ENCODE results near the gene ETFB.
"Not testable (repeated sequence)": the region's sequence is repeated elsewhere in the genome, so short reads cannot be mapped to it uniquely, and the experiment has no call there.

The ETFB gene

DNA sequence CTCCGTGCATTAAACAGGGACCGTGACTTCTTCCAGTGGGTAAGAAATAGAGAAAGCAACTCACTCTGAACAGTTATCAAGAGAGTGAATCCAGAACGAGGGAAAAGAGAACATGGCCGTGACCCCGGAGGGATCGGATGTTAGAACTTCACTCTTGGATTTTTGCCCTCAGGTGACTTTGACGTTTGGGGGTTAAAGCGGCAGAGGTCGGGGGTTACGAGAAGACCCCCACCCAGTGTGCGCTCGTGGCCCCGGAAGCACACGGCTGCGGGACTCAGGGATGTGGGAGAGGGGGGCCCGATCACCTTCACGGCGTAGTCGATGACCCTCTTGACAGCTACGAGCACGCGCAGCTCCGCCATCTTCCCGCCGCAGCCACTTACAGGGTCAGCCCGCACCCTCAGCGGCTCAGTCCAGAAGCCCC lies at the start of gene ETFB:
Gene ETFB, minus strand, starts transcription at position 424 of the 424 bp plus-strand sequence. Its CDS starts 62 bp downstream, at position 362.
- H3K4me1 Mint-ChIP-seq (ENCODE audit: low read depth): peaks cover 80% of the 10 kb centered on the region

DNA sequence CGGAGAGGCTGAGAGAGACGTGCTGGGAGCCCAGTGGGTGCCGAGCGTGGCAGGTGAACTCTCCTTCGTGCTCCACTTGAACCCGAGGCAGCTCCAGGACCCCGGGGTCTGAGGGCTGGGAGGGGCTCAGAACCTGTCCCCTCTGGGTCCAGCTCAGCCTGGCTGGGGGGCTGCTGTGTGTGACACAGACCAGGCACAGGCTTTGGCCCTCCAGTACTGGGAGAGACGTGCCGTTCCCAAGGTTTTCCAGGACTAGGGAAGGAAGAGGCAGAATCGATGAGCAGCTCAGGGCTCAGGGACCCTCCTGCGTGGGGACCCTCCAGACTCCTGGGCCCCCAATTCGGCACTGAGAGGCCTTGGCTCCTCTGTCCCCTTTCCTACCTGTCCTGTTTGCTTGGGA lies 49.0 kb upstream of the ETFB start:
- Mint-ChIP-seq H3K4me1 (ENCODE audit: low read depth) (peaks cover 23% of the 10 kb centered on the region), H3K9me3 (no peaks in the 10 kb centered on the region), H3K27me3 (peaks cover 6% of the 10 kb centered on the region), H3K27ac (no peak overlapping the region), H3K4me3 (no peak overlapping the region), H3K36me3 (ENCODE audit: low read depth) (no peaks in the 10 kb centered on the region)

More for the DNA sequence above, at the start of gene ETFB:
- no peaks in the 10 kb centered on the region for H3K27me3 Mint-ChIP-seq
- peak within 1 kb of the TSS; percentile 94 for H3K4me3 Mint-ChIP-seq
- no peaks in the 10 kb centered on the region for H3K9me3 Mint-ChIP-seq
- H3K27ac Mint-ChIP-seq: peak within 1 kb of the TSS; percentile 94
- peaks cover 32% of the 10 kb centered on the region for H3K36me3 Mint-ChIP-seq (ENCODE audit: low read depth)

DNA sequence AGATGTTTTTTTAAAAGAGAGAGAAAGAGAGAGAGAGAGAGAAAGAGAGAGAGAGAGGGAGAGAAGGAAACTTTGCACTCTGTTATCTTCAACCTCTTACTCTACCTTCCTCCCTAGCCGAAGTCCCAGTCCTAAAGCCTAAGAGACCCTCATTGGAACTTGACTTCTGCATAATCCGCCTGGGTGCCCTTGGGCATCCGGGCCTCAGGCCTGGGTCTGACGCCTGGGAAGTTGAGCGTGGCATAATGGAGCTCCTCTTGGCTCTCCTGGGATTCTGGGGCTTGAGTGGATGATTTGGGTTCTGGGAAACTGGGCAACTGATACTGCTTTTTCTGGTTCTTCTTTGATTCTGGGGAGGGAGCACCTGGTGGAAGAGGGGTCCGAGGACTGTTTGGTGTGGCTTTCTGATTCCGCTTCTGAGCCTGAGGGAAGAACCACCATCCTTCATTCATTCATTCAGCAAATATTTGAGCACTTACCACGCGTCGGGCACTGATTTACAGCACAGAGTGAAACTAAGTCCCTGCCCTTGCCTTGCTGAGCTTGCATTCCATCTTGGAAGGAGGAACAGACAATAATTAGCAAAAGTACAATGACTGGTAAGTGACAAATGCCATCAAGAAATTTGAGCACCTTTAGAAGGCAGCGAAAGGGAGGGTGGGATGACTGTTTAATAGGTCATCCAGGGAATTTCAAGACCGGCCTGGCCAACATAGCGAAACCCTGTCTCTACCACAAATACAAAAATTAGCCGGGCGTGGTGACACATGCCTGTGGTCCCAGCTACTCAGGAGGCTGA lies 45.0 kb upstream of the ETFB start:
- H3K36me3 Mint-ChIP-seq (ENCODE audit: low read depth): no peaks in the 10 kb centered on the region
- H3K9me3 Mint-ChIP-seq: no peaks in the 10 kb centered on the region
- no peak overlapping the region for H3K27ac Mint-ChIP-seq
- peaks cover 14% of the 10 kb centered on the region for H3K4me1 Mint-ChIP-seq (ENCODE audit: low read depth)
- H3K27me3 Mint-ChIP-seq: peaks cover 3% of the 10 kb centered on the region
- H3K4me3 Mint-ChIP-seq: no peak overlapping the region

DNA sequence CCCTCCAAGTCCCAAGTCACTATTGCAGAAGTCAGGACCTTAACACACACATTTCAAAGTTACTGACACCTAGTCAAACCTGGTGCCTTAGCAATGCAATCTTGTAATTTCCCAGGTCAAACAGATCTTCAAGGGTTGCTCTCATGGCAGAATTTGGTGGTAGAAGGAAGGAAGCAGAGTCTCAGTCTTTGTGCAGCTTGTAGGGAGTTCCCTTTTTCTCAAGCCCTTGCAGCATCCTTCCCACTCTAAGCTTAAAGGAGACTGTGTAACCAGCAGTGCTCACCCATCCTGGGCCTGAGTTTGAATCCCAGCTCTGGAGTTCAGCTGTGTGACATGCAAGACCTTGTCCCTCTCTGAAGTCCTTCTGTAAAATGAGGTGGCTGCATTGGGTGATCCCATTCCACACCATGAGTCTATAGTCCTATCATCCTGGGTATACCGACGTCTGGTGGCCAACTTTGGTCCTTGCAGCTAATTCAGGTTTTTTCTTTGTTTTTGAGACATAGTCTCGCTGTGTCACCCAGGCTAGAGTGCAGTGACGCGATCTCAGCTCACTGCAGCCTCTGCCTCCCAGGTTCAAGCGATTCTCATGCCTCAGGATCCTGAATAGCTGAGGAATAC lies 41.4 kb upstream of the ETFB start:
- H3K36me3 Mint-ChIP-seq (ENCODE audit: low read depth): peaks cover 9% of the 10 kb centered on the region
- peaks cover 14% of the 10 kb centered on the region for H3K4me1 Mint-ChIP-seq (ENCODE audit: low read depth)
- H3K4me3 Mint-ChIP-seq: no peak overlapping the region
- peaks cover 4% of the 10 kb centered on the region for H3K9me3 Mint-ChIP-seq
- no peak overlapping the region for H3K27ac Mint-ChIP-seq
- H3K27me3 Mint-ChIP-seq: peaks cover 3% of the 10 kb centered on the region

DNA sequence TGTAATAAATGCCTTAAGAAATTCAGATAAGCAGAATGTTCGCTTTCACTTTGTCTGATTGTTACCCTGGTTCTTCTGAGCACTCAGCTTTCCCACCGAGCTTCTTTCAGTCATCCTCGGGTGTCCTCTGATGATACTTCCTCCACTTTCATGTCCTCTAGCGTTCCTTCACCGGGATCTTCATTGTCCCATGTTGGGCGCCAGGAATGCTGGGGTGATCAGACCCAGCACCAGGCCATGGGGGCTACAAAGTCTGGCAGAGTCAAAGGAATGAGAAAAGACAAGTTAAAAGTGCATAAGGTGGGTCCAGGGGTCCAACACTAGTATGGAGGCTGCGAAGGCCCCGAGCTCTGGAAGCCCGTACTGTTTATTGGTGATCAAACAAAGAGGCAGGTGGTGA lies 35.9 kb upstream of the ETFB start:
- Mint-ChIP-seq H3K4me3 (no peak overlapping the region), H3K27me3 (no peaks in the 10 kb centered on the region), H3K4me1 (ENCODE audit: low read depth) (peaks cover 28% of the 10 kb centered on the region), H3K27ac (no peak overlapping the region), H3K9me3 (peaks cover 11% of the 10 kb centered on the region), H3K36me3 (ENCODE audit: low read depth) (peaks cover 18% of the 10 kb centered on the region)

DNA sequence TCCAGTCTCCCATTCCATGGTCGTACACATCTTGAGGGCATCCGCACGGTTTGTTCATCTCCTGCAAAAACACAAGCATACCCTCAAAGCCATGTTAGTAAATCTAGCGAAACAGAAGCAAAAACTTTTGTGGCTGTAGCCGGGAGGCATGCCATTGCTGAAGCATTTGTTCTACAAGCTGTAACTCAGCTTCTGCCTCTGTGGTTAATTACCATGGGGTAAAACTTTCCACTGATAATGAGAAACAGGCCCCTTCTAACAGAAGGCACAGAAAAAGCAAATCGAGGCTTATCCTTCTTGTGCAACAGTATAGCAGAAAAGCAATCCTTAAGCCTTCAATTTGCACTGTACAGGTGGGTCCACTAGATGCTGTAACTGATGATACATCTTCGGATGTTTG lies 33.7 kb upstream of the ETFB start:
- H3K9me3 Mint-ChIP-seq: peaks cover 11% of the 10 kb centered on the region
- H3K36me3 Mint-ChIP-seq (ENCODE audit: low read depth): peaks cover 24% of the 10 kb centered on the region
- not testable (repeated sequence) for H3K27ac Mint-ChIP-seq, H3K27me3 Mint-ChIP-seq, H3K4me3 Mint-ChIP-seq
- H3K4me1 Mint-ChIP-seq (ENCODE audit: low read depth): peaks cover 45% of the 10 kb centered on the region

DNA sequence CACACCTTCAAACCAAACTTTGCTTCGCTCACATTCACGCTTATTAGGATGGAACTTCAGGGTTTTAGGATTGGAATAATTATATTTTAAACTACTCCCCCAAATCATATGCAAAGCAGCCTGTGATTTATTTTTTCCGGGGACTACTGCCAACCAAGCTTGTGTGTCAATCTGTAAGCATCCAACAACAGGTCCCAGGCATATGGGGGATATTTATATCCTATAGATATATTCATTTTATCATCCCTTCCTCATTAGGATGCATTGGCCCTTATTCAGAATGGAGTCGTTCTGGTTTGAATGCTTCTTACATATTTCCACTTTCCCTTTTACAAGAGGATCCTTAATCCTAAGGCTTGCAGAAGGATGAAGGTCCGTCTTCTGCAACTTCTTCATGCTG lies 33.0 kb upstream of the ETFB start:
- no peak overlapping the region for H3K4me3 Mint-ChIP-seq

DNA sequence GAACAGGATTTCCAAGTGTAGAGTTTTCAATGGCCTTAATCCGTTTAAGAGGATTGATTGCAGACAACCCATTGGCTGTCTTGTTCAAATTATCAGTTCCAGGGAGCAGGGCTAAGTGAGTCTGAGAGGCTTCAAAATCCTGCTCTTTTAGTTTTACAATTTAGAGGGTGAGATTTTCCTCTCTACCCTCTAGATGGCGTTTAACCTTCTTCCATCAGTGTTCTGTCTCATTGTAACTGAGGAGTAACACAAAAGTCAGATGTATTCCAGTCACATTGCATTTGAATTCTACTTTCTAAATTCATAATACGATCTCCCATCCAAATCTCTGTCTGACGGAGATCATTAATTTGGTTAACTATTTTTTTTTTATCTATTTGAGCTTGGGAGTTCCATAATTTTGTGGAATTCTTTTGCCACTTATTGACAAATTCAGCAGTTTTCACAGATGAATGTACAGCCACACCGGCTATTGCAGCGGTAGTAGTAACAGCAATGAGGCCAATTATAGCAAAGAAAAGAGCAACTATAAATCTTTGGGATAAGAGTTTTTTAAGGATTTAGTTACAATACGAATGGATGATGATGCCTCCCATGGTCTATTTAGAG lies 32.0 kb upstream of the ETFB start:
- peaks cover 11% of the 10 kb centered on the region for H3K9me3 Mint-ChIP-seq
- H3K4me1 Mint-ChIP-seq (ENCODE audit: low read depth): peaks cover 59% of the 10 kb centered on the region
- no peak overlapping the region for H3K27ac Mint-ChIP-seq
- no peak overlapping the region for H3K4me3 Mint-ChIP-seq
- no peaks in the 10 kb centered on the region for H3K27me3 Mint-ChIP-seq
- H3K36me3 Mint-ChIP-seq (ENCODE audit: low read depth): peaks cover 24% of the 10 kb centered on the region

More for the DNA sequence above, 33.0 kb upstream of the ETFB start:
- peaks cover 27% of the 10 kb centered on the region for H3K36me3 Mint-ChIP-seq (ENCODE audit: low read depth)
- H3K4me1 Mint-ChIP-seq (ENCODE audit: low read depth): peaks cover 52% of the 10 kb centered on the region
- H3K27me3 Mint-ChIP-seq: no peaks in the 10 kb centered on the region
- H3K9me3 Mint-ChIP-seq: peaks cover 11% of the 10 kb centered on the region
- no peak overlapping the region for H3K27ac Mint-ChIP-seq

DNA sequence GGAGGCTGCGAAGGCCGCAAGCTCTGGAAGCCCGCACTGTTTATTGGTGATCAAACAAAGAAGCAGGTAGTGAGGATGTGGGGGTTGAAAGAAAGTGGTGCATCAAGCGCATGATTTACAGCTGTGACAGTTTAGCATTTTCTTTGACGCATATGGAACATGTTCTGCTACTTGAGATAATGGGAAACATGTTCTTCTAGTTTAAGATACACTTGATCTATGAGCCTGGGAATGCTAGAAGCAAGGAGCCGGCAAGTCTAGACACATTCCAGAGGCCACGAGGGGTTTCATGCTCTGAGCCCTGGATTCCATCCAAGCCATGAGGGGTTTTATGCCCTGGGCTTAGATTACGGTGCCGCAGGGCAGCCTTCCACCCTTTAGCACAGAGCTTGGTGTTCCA lies 31.3 kb upstream of the ETFB start:
- H3K36me3 Mint-ChIP-seq (ENCODE audit: low read depth): peaks cover 17% of the 10 kb centered on the region
- not testable (repeated sequence) for H3K4me3 Mint-ChIP-seq, H3K27ac Mint-ChIP-seq, H3K9me3 Mint-ChIP-seq, H3K27me3 Mint-ChIP-seq
- peaks cover 66% of the 10 kb centered on the region for H3K4me1 Mint-ChIP-seq (ENCODE audit: low read depth)

DNA sequence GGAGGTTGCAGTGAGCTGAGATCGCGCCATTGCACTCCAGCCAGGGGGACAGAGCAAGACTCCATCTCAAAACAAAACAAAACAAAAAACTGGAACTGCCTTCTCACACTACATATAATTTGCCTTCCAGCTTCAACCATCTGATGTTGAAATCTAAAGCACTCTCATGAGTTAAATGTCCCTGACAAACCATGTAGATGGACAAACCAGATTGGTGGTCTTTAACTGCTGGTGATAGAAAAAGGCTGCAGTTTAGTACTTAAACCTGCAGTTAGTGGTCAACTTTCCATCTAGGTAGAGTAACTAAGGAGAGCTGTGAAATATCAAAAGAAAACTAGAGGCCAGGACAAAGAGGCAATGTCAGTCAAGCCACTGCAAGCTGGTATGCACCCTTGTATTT lies 30.0 kb upstream of the ETFB start:
- Mint-ChIP-seq H3K4me3 (peak overlapping the region; percentile 97), H3K9me3 (no peaks in the 10 kb centered on the region), H3K4me1 (ENCODE audit: low read depth) (peaks cover 73% of the 10 kb centered on the region), H3K27ac (peak overlapping the region; percentile 79), H3K27me3 (no peaks in the 10 kb centered on the region), H3K36me3 (ENCODE audit: low read depth) (peaks cover 9% of the 10 kb centered on the region)

DNA sequence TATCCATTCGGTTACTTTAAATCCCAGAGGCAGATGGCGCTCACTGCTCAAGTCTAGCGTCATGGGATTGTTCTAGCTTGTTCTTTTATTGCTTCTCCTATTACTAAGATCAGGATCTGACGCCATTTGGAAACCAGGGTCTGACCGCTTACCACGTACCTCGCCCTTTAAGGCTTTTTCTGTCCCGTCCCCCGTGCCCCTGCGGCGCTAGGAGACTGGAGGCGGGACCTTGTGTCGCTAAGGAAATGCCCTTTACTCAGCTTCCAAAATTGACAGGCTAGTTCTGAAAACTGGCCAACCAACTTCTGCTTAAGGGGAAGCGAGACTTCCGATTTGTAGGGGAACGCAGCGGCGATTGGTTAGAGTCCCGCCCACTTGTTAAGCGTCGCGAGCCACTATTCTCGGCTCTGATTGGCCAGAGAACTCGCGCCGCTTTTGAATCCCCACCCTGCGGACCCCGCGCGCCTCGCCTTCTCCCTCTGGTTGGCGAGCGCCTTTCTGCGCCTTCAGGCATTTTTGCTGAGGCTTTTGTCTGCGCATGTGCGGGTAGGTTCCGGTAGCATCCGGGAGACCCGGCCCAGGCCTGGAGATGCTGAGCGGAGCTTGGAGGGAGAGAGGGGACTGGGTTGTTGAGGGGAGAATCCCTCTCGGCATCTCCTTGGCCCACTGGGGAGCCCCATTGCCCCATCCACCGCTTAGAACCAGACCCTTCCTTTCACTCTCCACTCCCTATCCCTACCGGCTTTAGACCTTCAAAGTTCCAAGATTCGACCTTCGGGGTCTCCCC lies 28.1 kb upstream of the ETFB start:
- H3K4me1 Mint-ChIP-seq (ENCODE audit: low read depth): peaks cover 71% of the 10 kb centered on the region
- H3K27ac Mint-ChIP-seq: peak overlapping the region; percentile 98
- no peaks in the 10 kb centered on the region for H3K9me3 Mint-ChIP-seq
- H3K36me3 Mint-ChIP-seq (ENCODE audit: low read depth): peaks cover 9% of the 10 kb centered on the region
- H3K4me3 Mint-ChIP-seq: peak overlapping the region; percentile 97
- H3K27me3 Mint-ChIP-seq: no peaks in the 10 kb centered on the region

DNA sequence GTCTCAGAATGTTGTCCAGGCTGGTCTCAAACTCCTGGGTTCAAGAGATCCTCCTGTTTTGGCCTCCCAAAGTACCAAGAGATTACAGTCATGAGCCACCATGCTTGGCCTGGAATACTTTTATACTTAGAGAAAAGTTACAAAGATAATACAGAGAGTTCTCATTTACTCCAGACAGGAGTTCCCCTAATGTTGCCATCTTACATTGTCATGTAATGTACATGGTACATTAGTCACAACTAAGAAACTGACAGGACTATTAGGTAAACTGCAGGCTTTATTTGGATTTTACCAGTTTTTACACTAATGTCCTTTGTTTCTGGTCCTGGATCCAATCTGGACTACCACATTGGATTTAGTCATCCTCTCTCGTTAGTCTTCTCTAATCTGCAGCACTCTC lies 26.5 kb upstream of the ETFB start:
- Mint-ChIP-seq H3K36me3 (ENCODE audit: low read depth) (peaks cover 9% of the 10 kb centered on the region), H3K27me3 (no peaks in the 10 kb centered on the region), H3K9me3 (no peaks in the 10 kb centered on the region), H3K27ac (peak overlapping the region; percentile 85), H3K4me3 (peak overlapping the region; percentile 60), H3K4me1 (ENCODE audit: low read depth) (peaks cover 69% of the 10 kb centered on the region)

DNA sequence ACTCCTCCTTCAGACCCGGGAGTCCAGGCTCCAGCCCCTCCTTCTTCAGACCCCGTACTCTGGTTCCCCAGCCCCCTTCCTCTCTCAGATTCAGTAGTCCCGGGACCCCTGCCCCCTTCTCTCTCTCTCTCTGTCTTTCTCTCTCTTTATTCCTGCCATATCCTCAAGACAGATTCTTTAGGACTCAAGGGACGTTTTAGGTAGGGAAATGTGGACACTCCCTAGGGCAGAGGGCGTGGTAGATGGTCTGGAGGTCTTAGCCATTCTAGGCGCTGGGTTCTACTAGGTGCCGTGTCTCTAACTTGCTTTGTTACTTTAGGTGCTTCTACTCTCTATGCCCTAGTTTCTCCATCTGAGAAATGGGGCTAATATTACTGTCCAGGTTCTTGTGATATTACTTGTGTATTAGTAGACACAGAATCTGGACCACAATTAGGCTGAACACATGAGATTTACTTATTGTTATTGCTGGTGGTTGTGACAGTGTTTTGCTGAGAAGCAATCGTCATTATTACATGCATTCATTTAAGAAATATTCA lies 25.0 kb upstream of the ETFB start:
- H3K27me3 Mint-ChIP-seq: no peaks in the 10 kb centered on the region
- H3K9me3 Mint-ChIP-seq: no peaks in the 10 kb centered on the region
- H3K4me3 Mint-ChIP-seq: no peak overlapping the region
- H3K27ac Mint-ChIP-seq: peak overlapping the region; percentile 41
- peaks cover 61% of the 10 kb centered on the region for H3K4me1 Mint-ChIP-seq (ENCODE audit: low read depth)
- peaks cover 6% of the 10 kb centered on the region for H3K36me3 Mint-ChIP-seq (ENCODE audit: low read depth)

DNA sequence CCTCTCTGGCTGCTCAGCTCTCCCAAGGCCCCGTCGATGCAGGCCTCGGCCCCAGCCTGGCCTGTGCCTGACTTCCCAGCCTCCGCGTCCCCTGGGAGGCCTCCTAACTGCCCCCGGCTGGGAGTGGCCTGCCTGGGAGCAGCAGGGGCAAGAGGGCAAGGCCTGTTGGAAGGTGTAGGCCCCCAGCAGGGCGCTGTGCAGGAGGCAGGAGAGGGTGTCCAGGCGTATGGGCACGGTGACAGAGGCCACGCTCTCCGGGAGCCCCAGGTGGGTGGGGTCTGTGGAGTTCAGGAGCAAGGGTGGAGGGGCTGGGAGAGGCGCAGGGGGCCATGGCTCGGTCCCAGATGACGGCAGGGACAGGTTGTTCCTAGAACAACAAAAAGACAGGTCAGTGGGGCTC lies 23.0 kb upstream of the ETFB start:
- Mint-ChIP-seq H3K4me1 (ENCODE audit: low read depth) (peaks cover 41% of the 10 kb centered on the region), H3K9me3 (no peaks in the 10 kb centered on the region), H3K36me3 (ENCODE audit: low read depth) (no peaks in the 10 kb centered on the region), H3K4me3 (no peak overlapping the region), H3K27ac (no peak overlapping the region), H3K27me3 (no peaks in the 10 kb centered on the region)

Data from stimulated activated naive CD8-positive, alpha-beta T cell treated with anti-CD3 and anti-CD28 coated beads, Interleukin-15, Interleukin-2, amounts not matched to agents 100 ng/mL and 50 ng/mL, for 24 hours (primary cell).